Uterus (tissue), 2 donors: ENCODE measurements around the gene BET1.

Experiments
- CTCF ChIP-seq, 4 experiments: fragments of 200-600 bp in 2 of 4; fragments of 450-650 bp in 2 of 4; sonication (generic) in 2 of 4; IDR thresholded peaks; one replicate each; pipeline ENCODE4 v1.5.1; 2016 to 2019; ENCODE audit warnings: antibody characterized with exemption in 4 of 4, mild to moderate bottlenecking in 2 of 4, moderate library complexity in 1 of 4
- POLR2A ChIP-seq, 2 donors: fragments of 450-650 bp; IDR thresholded peaks; one replicate each; pipeline ENCODE4 v1.6.1; 2016; ENCODE audit warnings: antibody characterized with exemption in 2 of 2, mild to moderate bottlenecking in 1 of 2, moderate library complexity in 1 of 2

GRCh38 chr7:94008537-94008936 lies 4.4 kb upstream of the BET1 start:
- TF ChIP-seq POLR2A (IDR thresholded peaks at IDR 0.05) (no peak), CTCF (IDR thresholded peaks at IDR 0.05) (no peak)
